Tibial nerve (tissue), 4 donors: ENCODE results near the gene SCAF4.

Experiments used
- CTCF ChIP-seq, 5 experiments: fragments of 200-600 bp in 3 of 5; fragments of 450-650 bp in 2 of 5; sonication (generic) in 3 of 5; IDR thresholded peaks; one replicate each; pipeline ENCODE4 v1.5.1; 2016 to 2019; ENCODE audit warnings: antibody characterized with exemption in 5 of 5, mild to moderate bottlenecking in 3 of 5, moderate library complexity in 2 of 5
- EP300 ChIP-seq, 2 donors: sonication (generic); formaldehyde crosslinking; IDR thresholded peaks; one replicate each; pipeline ENCODE4 v1.6.1; 2017; ENCODE audit warnings: antibody characterized with exemption in 2 of 2, mild to moderate bottlenecking in 1 of 2
- POLR2A ChIP-seq, 2 donors: fragments of 450-650 bp; IDR thresholded peaks; one replicate each; pipeline ENCODE4 v1.6.1; 2017; ENCODE audit warnings: antibody characterized with exemption in 2 of 2, mild to moderate bottlenecking in 2 of 2, moderate library complexity in 2 of 2

DNA sequence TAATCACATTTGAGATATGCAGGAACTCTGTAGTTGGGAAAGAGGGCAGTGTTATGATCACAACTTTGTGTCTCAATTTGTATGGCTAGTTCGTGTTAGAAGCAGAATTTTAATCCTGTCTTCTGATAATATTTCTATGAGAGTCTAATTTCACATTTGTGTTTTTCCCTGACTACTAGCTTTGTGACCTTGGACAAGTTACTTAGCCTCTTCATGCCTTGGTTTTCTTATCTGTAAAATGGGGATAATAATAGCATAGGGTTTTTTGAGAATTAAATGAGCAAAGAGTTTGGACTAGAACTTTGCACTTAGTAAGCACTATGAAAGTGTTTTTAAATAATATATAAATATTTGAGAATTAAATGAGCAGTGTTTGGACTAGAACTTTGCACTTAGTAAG is 24.9 kb upstream of the SCAF4 start:
- TF ChIP-seq CTCF (IDR thresholded peaks at IDR 0.05) (no peak), POLR2A (IDR thresholded peaks at IDR 0.05) (no peak), EP300 (IDR thresholded peaks at IDR 0.05) (no peak)
